NB4 (cell line): ENCODE measurements around the gene TSHZ2.

Source experiments
- CTCF ChIP-seq: IDR thresholded peaks from one replicate; pipeline ENCODE4 v1.5.1; 2012; ENCODE audit warnings: low read depth, low read length
- POLR2A ChIP-seq: IDR thresholded peaks from 2 replicates; pipeline ENCODE4 v1.6.1; 2011; ENCODE audit warnings: mild to moderate bottlenecking; ENCODE audit not compliant: insufficient read length; ENCODE audit errors: extremely low read depth

GRCh38 chr20:53210041-53210440 lies 237.9 kb downstream of the TSHZ2 start:
- TF ChIP-seq CTCF, result no peak
- TF ChIP-seq POLR2A, result no peak
